NCI-H1105 (cell line): ENCODE data around the gene STX19.
"Not testable (repeated sequence)": the region's sequence is repeated elsewhere in the genome, so short reads cannot be mapped to it uniquely, and the experiment has no call there.

Source experiments
- DNase-seq: peaks from one replicate; lab custom pipeline; 2025; lab: John Stamatoyannopoulos, UW

The STX19 gene

GRCh38 chr3:93973131-93974126, 55.0 kb downstream of the STX19 start, which contains the start of gene PROS1:
Gene PROS1, minus strand, starts transcription at chr3:93973896. Its CDS starts 147 bp downstream, at chr3:93973749.
- peak; percentile 57 for DNase-seq

DNA sequence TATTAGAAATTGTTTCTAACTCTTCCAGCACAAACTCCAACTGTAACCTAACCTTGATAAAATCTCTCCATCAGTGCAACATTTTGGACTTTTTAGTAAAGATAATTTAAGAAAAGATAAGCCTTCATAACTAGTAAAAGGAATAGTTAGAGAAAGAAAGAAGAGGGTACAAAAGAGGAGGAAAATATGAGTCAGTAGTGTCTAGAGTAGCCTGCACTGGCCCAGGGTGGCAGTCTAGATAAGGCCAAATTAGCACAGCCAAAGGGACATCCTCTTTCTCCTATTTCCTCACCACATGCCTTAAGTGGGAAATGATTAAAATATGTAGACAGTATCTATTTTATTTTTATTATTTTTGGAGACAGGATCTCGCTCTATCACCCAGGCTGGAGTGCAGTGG, 58.4 kb downstream of the STX19 start:
- no peak for DNase-seq

GRCh38 chr3:93969443-93969842, 59.0 kb downstream of the STX19 start:
- DNase-seq: no peak

DNA sequence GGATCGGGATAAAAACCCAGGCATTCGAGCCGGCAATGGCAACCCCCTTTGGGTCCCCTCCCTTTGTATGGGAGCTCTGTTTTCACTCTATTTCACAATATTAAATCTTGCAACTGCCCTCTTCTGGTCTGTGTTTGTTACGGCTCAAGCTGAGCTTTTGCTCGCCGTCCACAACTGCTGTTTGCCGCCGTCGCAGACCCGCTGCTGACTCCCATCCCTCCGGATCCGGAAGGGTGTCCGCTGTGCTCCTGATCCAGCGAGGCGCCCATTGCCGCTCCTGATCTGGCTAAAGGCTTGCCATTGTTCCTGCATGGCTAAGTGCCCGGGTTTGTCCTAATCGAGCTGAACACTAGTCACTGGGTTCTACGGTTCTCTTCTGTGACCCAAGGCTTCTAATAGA, 63.3 kb downstream of the STX19 start:
- DNase-seq: not testable (repeated sequence)
